ENCODE results near the gene FOXP2.

- TF ChIP-seq POLR2AphosphoS5 (IDR thresholded peaks at IDR 0.05) (no peak), CTCF (IDR thresholded peaks at IDR 0.05) (no peak)
Measured at GRCh38 chr7:114711241-114711640, 296.6 kb downstream of the FOXP2 start.
